ENCODE results near the gene DNAH3.

GRCh38 chr16:20900299-20901067 lies 250.2 kb downstream of the DNAH3 start, which contains the start of the genes DCUN1D3 and LYRM1:
- peak; percentile 79 for TF ChIP-seq POLR2A (IDR thresholded peaks at IDR 0.05; ENCODE audit: borderline replicate concordance, extremely low read depth, insufficient read depth, insufficient read length)
- TF ChIP-seq SIN3A (IDR thresholded peaks at IDR 0.05; ENCODE audit: low read depth): peak; percentile 70
- no peak for TF ChIP-seq REST (IDR thresholded peaks at IDR 0.05; ENCODE audit: low read depth)
- TF ChIP-seq CTCF (IDR thresholded peaks at IDR 0.05 in 2 of 3, conservative IDR thresholded peaks at IDR 0.05 in 1 of 3; ENCODE audit: borderline replicate concordance in 1 of 3, insufficient read depth in 1 of 3, low read depth in 2 of 3, low read length in 2 of 3): no peak
- TF ChIP-seq ZFX (IDR thresholded peaks at IDR 0.05): peak; percentile 90
- no peak for TF ChIP-seq EZH2 (IDR thresholded peaks at IDR 0.05)
